Osteoblast (primary cell): Measurements from ENCODE around the gene NR2F1-AS1. TPM values are rescaled to one million over a fixed set of nuclear protein-coding genes. Genes with fewer than 3 reads are reported as not detected.

ENCODE experiments used
- DNase-seq: peaks from one replicate; pipeline ENCODE4 v3.0.0; 2011; ENCODE audit warnings: low spot score, mixed read lengths; ENCODE audit not compliant: insufficient read length; ENCODE audit errors: missing footprints
- H2AFZ ChIP-seq: 2 replicates; pipeline ENCODE4 v1.6.0; 2011; ENCODE audit warnings: mild to moderate bottlenecking, low read length
- H3K27ac ChIP-seq: 2 replicates; pipeline ENCODE4 v1.5.1; 2011; ENCODE audit warnings: mild to moderate bottlenecking, low read depth, low read length, moderate library complexity
- H3K27me3 ChIP-seq: 2 replicates; pipeline ENCODE4 v1.6.0; 2012; ENCODE audit warnings: mild to moderate bottlenecking, control low read depth, inconsistent platforms, low read length, moderate library complexity; ENCODE audit not compliant: insufficient read depth
- H3K36me3 ChIP-seq: 2 replicates; pipeline ENCODE4 v1.5.1; 2011; ENCODE audit warnings: mild to moderate bottlenecking, low read length, control low read depth, moderate library complexity; ENCODE audit not compliant: insufficient read depth
- H3K4me1 ChIP-seq: 2 replicates; pipeline ENCODE4 v1.5.1; 2011; ENCODE audit warnings: mild to moderate bottlenecking, low read length, control low read depth, moderate library complexity; ENCODE audit not compliant: insufficient read depth
- H3K4me2 ChIP-seq: 2 replicates; pipeline ENCODE4 v1.6.0; 2011; ENCODE audit warnings: mild to moderate bottlenecking, low read length; ENCODE audit not compliant: insufficient read depth
- H3K4me3 ChIP-seq: fragments of 200-600 bp; sonication (generic); 3 replicates; pipeline ENCODE4 v1.5.1; 2012; ENCODE audit warnings: mild to moderate bottlenecking, low read length, inconsistent platforms; ENCODE audit not compliant: insufficient read depth
- H3K79me2 ChIP-seq: 2 replicates; pipeline ENCODE4 v1.6.0; 2012; ENCODE audit warnings: mild to moderate bottlenecking, low read length, control low read depth, inconsistent platforms; ENCODE audit not compliant: insufficient read depth
- H3K9me3 ChIP-seq: 2 replicates; pipeline ENCODE4 v1.5.1; 2011; ENCODE audit warnings: low read depth, low read length, control low read depth
- H4K20me1 ChIP-seq: 2 replicates; pipeline ENCODE4 v1.6.0; 2012; ENCODE audit warnings: mild to moderate bottlenecking, low read length, control low read depth; ENCODE audit not compliant: insufficient read depth
- total RNA-seq: library from RNA; depleted of rRNA; stranded (reverse); fragments of >200 nt; gene quantifications from 2 replicates; pipeline ENCODE4 v1.2.3, GENCODE V29; 2012
- TF ChIP-seq, protein P1 (sequence below): IDR thresholded peaks from 2 replicates; pipeline ENCODE4 v1.5.1; 2011; ENCODE audit warnings: mild to moderate bottlenecking, low read depth, low read length, moderate library complexity; ENCODE audit errors: extremely low read depth

NR2F1-AS1 gene
- total RNA-seq, 1 donor = 15.9 TPM

- Histone ChIP-seq H3K9me3 (no peaks in the 10 kb centered on the region), H3K79me2 (peaks cover 44% of the 10 kb centered on the region), H3K27me3 (peaks cover 8% of the 10 kb centered on the region), H3K4me1 (no peaks in the 10 kb centered on the region), H3K36me3 (peaks cover 15% of the 10 kb centered on the region), H3K4me3 (no peak overlapping the region), H3K27ac (no peak overlapping the region), H2AFZ (no peak overlapping the region), H3K4me2 (no peak overlapping the region), H4K20me1 (peaks cover 9% of the 10 kb centered on the region)
- TF ChIP-seq, protein P1, sequence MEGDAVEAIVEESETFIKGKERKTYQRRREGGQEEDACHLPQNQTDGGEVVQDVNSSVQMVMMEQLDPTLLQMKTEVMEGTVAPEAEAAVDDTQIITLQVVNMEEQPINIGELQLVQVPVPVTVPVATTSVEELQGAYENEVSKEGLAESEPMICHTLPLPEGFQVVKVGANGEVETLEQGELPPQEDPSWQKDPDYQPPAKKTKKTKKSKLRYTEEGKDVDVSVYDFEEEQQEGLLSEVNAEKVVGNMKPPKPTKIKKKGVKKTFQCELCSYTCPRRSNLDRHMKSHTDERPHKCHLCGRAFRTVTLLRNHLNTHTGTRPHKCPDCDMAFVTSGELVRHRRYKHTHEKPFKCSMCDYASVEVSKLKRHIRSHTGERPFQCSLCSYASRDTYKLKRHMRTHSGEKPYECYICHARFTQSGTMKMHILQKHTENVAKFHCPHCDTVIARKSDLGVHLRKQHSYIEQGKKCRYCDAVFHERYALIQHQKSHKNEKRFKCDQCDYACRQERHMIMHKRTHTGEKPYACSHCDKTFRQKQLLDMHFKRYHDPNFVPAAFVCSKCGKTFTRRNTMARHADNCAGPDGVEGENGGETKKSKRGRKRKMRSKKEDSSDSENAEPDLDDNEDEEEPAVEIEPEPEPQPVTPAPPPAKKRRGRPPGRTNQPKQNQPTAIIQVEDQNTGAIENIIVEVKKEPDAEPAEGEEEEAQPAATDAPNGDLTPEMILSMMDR = no peak
- no peak for DNase-seq
Measured at GRCh38 chr5:93592883-93593282, 11.9 kb upstream of the NR2F1-AS1 start.

DNA sequence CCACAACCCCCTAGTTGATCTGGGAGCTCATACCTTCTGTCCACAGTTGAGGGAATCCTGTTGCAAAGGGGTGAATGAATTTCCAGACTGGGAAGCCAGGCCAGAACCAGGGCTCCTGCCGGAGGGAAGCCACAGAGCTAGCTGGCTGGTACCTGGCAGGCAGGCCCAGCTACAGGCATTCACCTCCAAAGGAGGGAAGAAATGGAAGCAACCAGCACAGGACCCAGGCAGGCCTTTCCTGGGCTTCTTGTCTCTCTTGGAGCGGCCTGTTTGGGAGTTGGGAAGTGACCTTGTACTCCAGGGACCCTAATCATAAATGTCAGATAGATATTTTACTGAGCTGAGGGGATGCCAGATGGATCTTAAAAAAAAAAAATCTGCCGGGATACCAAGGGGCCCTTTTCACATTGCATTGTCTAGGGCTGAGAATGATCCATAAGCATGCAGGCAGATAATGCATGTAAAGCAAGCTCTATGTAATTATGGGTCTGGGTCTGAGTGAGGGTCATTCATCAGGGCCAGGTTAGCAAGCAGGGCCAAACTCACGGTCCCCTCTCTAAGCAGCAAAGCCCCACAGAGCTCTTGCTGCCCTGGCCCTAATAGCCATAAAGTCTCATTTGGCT, 10.4 kb upstream of the NR2F1-AS1 start:
- Histone ChIP-seq H3K27me3 (no peaks in the 10 kb centered on the region), H3K79me2 (peaks cover 58% of the 10 kb centered on the region), H4K20me1 (peaks cover 12% of the 10 kb centered on the region), H3K4me3 (no peak overlapping the region), H3K4me1 (peaks cover 4% of the 10 kb centered on the region), H2AFZ (no peak overlapping the region), H3K9me3 (no peaks in the 10 kb centered on the region), H3K4me2 (no peak overlapping the region), H3K36me3 (peaks cover 18% of the 10 kb centered on the region), H3K27ac (no peak overlapping the region)
- DNase-seq = no peak
- TF ChIP-seq, protein P1 = no peak

DNA sequence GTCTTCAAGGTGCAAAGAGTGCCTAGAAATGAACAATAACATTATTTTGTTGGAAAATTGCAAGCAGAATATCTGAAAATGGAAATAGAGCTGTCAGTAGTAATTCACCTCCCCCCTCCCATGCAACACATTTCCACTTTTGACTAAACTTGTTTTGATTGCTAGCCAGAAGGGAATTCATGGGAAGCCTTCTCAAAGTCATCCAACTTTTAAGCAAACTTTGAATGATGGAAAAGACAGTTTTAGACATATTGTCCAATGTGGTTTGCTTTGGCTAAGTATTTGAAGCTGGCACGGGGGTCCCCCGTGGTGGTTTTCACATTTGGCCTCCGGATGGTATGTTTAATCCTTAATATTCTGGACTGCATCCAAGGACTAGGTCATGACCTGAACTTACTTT, 9.5 kb upstream of the NR2F1-AS1 start:
- no peaks in the 10 kb centered on the region for H3K27me3 ChIP-seq
- peaks cover 18% of the 10 kb centered on the region for H4K20me1 ChIP-seq
- H3K79me2 ChIP-seq = peaks cover 67% of the 10 kb centered on the region
- TF ChIP-seq, protein P1 = no peak
- no peak overlapping the region for H3K27ac ChIP-seq
- no peak overlapping the region for H2AFZ ChIP-seq
- no peak overlapping the region for H3K4me3 ChIP-seq
- H3K4me1 ChIP-seq = peaks cover 11% of the 10 kb centered on the region
- peaks cover 18% of the 10 kb centered on the region for H3K36me3 ChIP-seq
- no peak for DNase-seq
- H3K4me2 ChIP-seq = no peak overlapping the region
- no peaks in the 10 kb centered on the region for H3K9me3 ChIP-seq

DNA sequence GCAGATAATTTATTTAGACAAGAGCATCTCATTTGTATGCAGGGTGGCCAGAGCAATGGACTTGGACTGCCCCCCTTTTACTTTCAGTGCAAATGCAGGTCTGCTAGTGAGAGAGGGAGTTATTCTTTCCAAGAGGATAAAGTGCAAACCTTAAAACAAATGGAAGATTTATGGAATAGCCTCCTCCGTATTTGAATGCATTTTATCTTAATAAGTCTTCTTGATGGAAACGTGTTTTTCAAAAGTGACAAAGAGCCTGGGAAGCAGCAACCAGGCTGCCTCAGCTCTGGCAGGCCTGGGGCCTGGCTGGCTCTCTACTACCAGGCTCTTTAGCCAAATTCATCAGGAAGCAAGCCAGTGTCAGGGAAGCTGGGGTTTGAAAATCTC, 8.8 kb upstream of the NR2F1-AS1 start:
- peaks cover 11% of the 10 kb centered on the region for H3K4me1 ChIP-seq
- H4K20me1 ChIP-seq = peaks cover 18% of the 10 kb centered on the region
- H2AFZ ChIP-seq = no peak overlapping the region
- TF ChIP-seq, protein P1 = no peak
- no peak overlapping the region for H3K27ac ChIP-seq
- H3K27me3 ChIP-seq = no peaks in the 10 kb centered on the region
- no peak overlapping the region for H3K4me3 ChIP-seq
- no peaks in the 10 kb centered on the region for H3K9me3 ChIP-seq
- no peak overlapping the region for H3K4me2 ChIP-seq
- peaks cover 18% of the 10 kb centered on the region for H3K36me3 ChIP-seq
- H3K79me2 ChIP-seq = peaks cover 71% of the 10 kb centered on the region
- no peak for DNase-seq
